Panc1 (cell line): Measurements from ENCODE around the gene POU2F1. TPM values are rescaled to one million over a fixed set of nuclear protein-coding genes. Genes with fewer than 3 reads are reported as not detected.

Experiments used
- ATAC-seq: fragments of 200-7000 bp; cut with Tn5 transposase; 2 replicates; pipeline ENCODE4 v1.9.1; 2020; ENCODE audit warnings: mild to moderate bottlenecking, moderate library complexity
- BruUV-seq: library from RNA; stranded (reverse); fragments of 400-500 nt; replicated peaks from 2 replicates; lab custom pipeline; 2021; lab: Mats Ljungman, UMichigan
- CTCF ChIA-PET: fragments of 300-600 bp; sonication (Branson Sonifier 250); formaldehyde crosslinking; loops from one replicate; lab custom pipeline; 2022; ENCODE audit warnings: antibody characterized with exemption; lab: Charles Lee
- POLR2A ChIA-PET: fragments of 300-600 bp; sonication (Branson Sonifier 250); formaldehyde crosslinking; loops from one replicate; lab custom pipeline; 2022; ENCODE audit warnings: antibody characterized with exemption; lab: Charles Lee
- DNase-seq: peaks from one replicate; pipeline ENCODE4 v3.0.0-alpha.2; 2010; ENCODE audit warnings: low read depth, low spot score
- H3K27ac ChIP-seq: 2 replicates; pipeline ENCODE4 v1.5.1; 2011; ENCODE audit warnings: mild to moderate bottlenecking, low read length, inconsistent platforms
- H3K27me3 ChIP-seq: fragments of 200-500 bp; sonication (Bioruptor generic); 2 replicates; pipeline ENCODE4 v1.6.0; 2014; ENCODE audit warnings: low read length, inconsistent platforms; ENCODE audit not compliant: control insufficient read depth, insufficient read depth
- H3K36me3 ChIP-seq: fragments of 200-500 bp; sonication (Bioruptor generic); 2 replicates; pipeline ENCODE4 v1.5.1; 2014; ENCODE audit warnings: inconsistent platforms, mild to moderate bottlenecking, low read length, moderate library complexity; ENCODE audit not compliant: control insufficient read depth, insufficient read depth
- H3K4me1 ChIP-seq: 2 replicates; pipeline ENCODE4 v1.5.1; 2011; ENCODE audit warnings: inconsistent platforms, mild to moderate bottlenecking, low read length, moderate library complexity; ENCODE audit not compliant: control insufficient read depth, insufficient read depth
- H3K4me3 ChIP-seq, 2 experiments: 2 replicates each; pipeline ENCODE4 v1.5.1; 2011 to 2012; ENCODE audit warnings: low read depth in 2 of 2, low read length in 2 of 2, mild to moderate bottlenecking in 2 of 2, inconsistent platforms in 1 of 2, moderate library complexity in 1 of 2
- H3K9me3 ChIP-seq: fragments of 200-500 bp; sonication (Bioruptor generic); 2 replicates; pipeline ENCODE4 v1.5.1; 2014; ENCODE audit warnings: low read depth, mild to moderate bottlenecking, inconsistent platforms, low read length, moderate library complexity; ENCODE audit not compliant: control insufficient read depth, insufficient read depth
- CTCF ChIP-seq: fragments of 450-650 bp; IDR thresholded peaks from 2 replicates; pipeline ENCODE4 v1.5.1; 2017; ENCODE audit warnings: mild to moderate bottlenecking
- POLR2AphosphoS5 ChIP-seq: IDR thresholded peaks from 2 replicates; pipeline ENCODE4 v1.6.1; 2012; ENCODE audit warnings: mild to moderate bottlenecking, low read depth, low read length, moderate library complexity
- SIN3A ChIP-seq: IDR thresholded peaks from 2 replicates; pipeline ENCODE4 v1.6.1; 2012; ENCODE audit warnings: low read depth, mild to moderate bottlenecking, low read length, moderate library complexity, borderline replicate concordance; ENCODE audit not compliant: insufficient read depth
- TCF7L2 ChIP-seq: IDR thresholded peaks from 2 replicates; pipeline ENCODE4 v1.6.1; 2011; ENCODE audit warnings: mild to moderate bottlenecking, low read depth, low read length, inconsistent platforms
- in situ Hi-C: cut with HindIII; loops from 2 replicates; pipeline ENCODE4 v1.10.0; 2016; ENCODE audit warnings: low sequenced_read_pairs, low pct_unique_long_range_greater_than_20kb
- intact Hi-C: fragments of 100-400 bp; cut with micrococcal nuclease; formaldehyde crosslinking; loops from one replicate; pipeline ENCODE4 v1.10.0; 2022; ENCODE audit not compliant: unreplicated experiment
- total RNA-seq: library from RNA; stranded (reverse); gene quantifications from one replicate; pipeline ENCODE4 v1.2.1, GENCODE V29; 2021; ENCODE audit not compliant: unreplicated experiment
- TF ChIP-seq, protein P1 (sequence below), 2 experiments: IDR thresholded peaks; 2 replicates each; pipeline ENCODE4 v1.6.1; 2011 to 2012; ENCODE audit warnings: low read depth in 2 of 2, control low read depth in 1 of 2, low read length in 1 of 2, mild to moderate bottlenecking in 1 of 2, moderate library complexity in 1 of 2; ENCODE audit not compliant: insufficient read depth in 1 of 2

The POU2F1 gene
- total RNA-seq, 1 experiment from 2014 or later, result 17.1 TPM

DNA sequence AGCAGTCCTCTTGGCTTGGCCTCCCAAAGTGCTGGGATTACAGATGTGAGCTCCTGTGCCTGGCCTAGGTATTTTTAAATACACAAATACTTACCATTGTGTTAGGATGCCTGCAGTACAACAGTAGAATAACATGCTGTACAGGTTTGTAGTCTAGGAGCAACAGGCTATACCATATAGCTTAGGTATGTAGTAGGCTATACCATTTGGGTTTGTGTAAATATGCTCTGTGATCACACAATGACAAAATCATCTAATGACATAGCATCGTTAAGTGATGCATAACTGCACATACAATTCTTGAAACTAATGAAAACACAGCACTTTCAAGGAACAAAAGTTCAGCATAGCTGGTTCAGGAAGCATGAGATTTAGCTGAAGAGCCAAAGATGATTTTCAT is 12.7 kb downstream of the POU2F1 start:
- Histone ChIP-seq H3K36me3 (no peaks in the 10 kb centered on the region), H3K4me3 (no peak overlapping the region), H3K9me3 (no peaks in the 10 kb centered on the region), H3K27me3 (no peaks in the 10 kb centered on the region), H3K27ac (no peak overlapping the region), H3K4me1 (peaks cover 11% of the 10 kb centered on the region; the same call in 1 of the 2 replicates)
- intact Hi-C loops (no loop called here), in situ Hi-C loops (no loop called here)
- CTCF ChIA-PET, result no interaction called here
- no peak for TF ChIP-seq SIN3A
- no peak for TF ChIP-seq POLR2AphosphoS5
- no peak for TF ChIP-seq CTCF
- TF ChIP-seq, protein P1, sequence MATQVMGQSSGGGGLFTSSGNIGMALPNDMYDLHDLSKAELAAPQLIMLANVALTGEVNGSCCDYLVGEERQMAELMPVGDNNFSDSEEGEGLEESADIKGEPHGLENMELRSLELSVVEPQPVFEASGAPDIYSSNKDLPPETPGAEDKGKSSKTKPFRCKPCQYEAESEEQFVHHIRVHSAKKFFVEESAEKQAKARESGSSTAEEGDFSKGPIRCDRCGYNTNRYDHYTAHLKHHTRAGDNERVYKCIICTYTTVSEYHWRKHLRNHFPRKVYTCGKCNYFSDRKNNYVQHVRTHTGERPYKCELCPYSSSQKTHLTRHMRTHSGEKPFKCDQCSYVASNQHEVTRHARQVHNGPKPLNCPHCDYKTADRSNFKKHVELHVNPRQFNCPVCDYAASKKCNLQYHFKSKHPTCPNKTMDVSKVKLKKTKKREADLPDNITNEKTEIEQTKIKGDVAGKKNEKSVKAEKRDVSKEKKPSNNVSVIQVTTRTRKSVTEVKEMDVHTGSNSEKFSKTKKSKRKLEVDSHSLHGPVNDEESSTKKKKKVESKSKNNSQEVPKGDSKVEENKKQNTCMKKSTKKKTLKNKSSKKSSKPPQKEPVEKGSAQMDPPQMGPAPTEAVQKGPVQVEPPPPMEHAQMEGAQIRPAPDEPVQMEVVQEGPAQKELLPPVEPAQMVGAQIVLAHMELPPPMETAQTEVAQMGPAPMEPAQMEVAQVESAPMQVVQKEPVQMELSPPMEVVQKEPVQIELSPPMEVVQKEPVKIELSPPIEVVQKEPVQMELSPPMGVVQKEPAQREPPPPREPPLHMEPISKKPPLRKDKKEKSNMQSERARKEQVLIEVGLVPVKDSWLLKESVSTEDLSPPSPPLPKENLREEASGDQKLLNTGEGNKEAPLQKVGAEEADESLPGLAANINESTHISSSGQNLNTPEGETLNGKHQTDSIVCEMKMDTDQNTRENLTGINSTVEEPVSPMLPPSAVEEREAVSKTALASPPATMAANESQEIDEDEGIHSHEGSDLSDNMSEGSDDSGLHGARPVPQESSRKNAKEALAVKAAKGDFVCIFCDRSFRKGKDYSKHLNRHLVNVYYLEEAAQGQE (IDR thresholded peaks at IDR 0.05; ENCODE audit: insufficient read depth in 1 of 2, low read depth in 2 of 2, low read length in 1 of 2), result no peak
- no peak for TF ChIP-seq TCF7L2
- ATAC-seq (no peak), DNase-seq (no peak)
- BruUV-seq, result no TSS peak
- POLR2A ChIA-PET, result no interaction called here

DNA sequence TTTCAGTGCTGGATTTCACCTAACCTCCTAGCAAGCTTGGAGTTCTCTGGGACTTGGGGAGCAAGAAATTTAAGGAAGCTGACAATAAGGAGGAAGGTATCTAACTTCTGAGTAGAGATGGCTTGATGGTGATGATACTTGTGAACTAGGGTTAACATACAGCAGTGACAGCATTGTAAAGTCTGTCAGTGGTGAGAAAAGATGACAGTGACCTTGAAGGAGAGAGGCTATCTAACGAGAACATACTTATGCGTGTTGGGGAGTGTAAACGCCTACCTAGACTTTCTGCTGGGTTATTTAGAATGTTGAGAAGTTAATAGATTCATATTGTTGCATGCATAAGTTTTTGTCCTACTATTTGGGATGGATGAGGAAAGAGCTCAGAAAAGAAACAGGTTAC is 16.3 kb downstream of the POU2F1 start:
- BruUV-seq, result no TSS peak
- Histone ChIP-seq H3K9me3 (no peaks in the 10 kb centered on the region), H3K36me3 (no peaks in the 10 kb centered on the region), H3K4me1 (peaks cover 8% of the 10 kb centered on the region; the same call in 1 of the 2 replicates), H3K27me3 (no peaks in the 10 kb centered on the region), H3K4me3 (no peak overlapping the region), H3K27ac (no peak overlapping the region)
- DNase-seq (no peak), ATAC-seq (no peak)
- ChIA-PET CTCF (no interaction called here), POLR2A (no interaction called here)
- in situ Hi-C loops, result no loop called here
- TF ChIP-seq SIN3A, result no peak
- TF ChIP-seq, protein P1 (IDR thresholded peaks at IDR 0.05; ENCODE audit: insufficient read depth in 1 of 2, low read depth in 2 of 2, low read length in 1 of 2), result no peak
- TF ChIP-seq CTCF, result no peak
- no peak for TF ChIP-seq TCF7L2
- TF ChIP-seq POLR2AphosphoS5, result no peak
- intact Hi-C loops, result no loop called here
